Small intestine (tissue), 7 donors: Measurements from ENCODE around the gene TAF4B. TPM values are rescaled to one million over a fixed set of nuclear protein-coding genes. Genes with fewer than 3 reads are reported as not detected.
"Not testable (repeated sequence)": the region's sequence is repeated elsewhere in the genome, so short reads cannot be mapped to it uniquely, and the experiment has no call there.

ENCODE experiments used
- DNase-seq, 2 donors: peaks; one replicate each; pipeline versions ENCODE4 v3.0.0 to v3.0.0-alpha.2; 2013
- FAIRE-seq: peaks from 2 replicates; lab custom pipeline; 2012; peaks lifted over from hg19 to GRCh38; lab: Jason Lieb, UNC
- H3K27ac ChIP-seq, 3 donors: one replicate each; pipeline ENCODE4 v1.5.1; 2013; ENCODE audit warnings: low read length in 2 of 3, mild to moderate bottlenecking in 2 of 3, control low read depth in 1 of 3, inconsistent platforms in 1 of 3, low read depth in 1 of 3, moderate library complexity in 1 of 3
- H3K27me3 ChIP-seq, 3 donors: one replicate each; pipeline ENCODE4 v1.6.1; 2013; ENCODE audit warnings: low read length in 3 of 3, inconsistent platforms in 1 of 3; ENCODE audit not compliant: control insufficient read depth in 3 of 3, insufficient read depth in 3 of 3
- H3K36me3 ChIP-seq, 3 donors: one replicate each; pipeline ENCODE4 v1.6.1; 2013; ENCODE audit warnings: low read length in 3 of 3, inconsistent platforms in 1 of 3, low read depth in 1 of 3, mild to moderate bottlenecking in 1 of 3, moderate library complexity in 1 of 3; ENCODE audit not compliant: control insufficient read depth in 3 of 3, insufficient read depth in 2 of 3
- H3K4me1 ChIP-seq, 3 donors: one replicate each; pipeline ENCODE4 v1.6.1; 2013; ENCODE audit warnings: low read length in 2 of 3, inconsistent platforms in 1 of 3, low read depth in 1 of 3, mild to moderate bottlenecking in 1 of 3, moderate library complexity in 1 of 3; ENCODE audit not compliant: control insufficient read depth in 3 of 3, insufficient read depth in 2 of 3
- H3K4me3 ChIP-seq, 3 donors: one replicate each; pipeline ENCODE4 v1.5.1; 2013; ENCODE audit warnings: low read length in 3 of 3, control low read depth in 1 of 3, inconsistent platforms in 1 of 3, low read depth in 1 of 3, mild to moderate bottlenecking in 1 of 3, moderate library complexity in 1 of 3
- H3K9me3 ChIP-seq, 2 donors: one replicate each; pipeline ENCODE4 v1.6.1; 2013; ENCODE audit warnings: low read depth in 1 of 2, low read length in 1 of 2; ENCODE audit not compliant: control insufficient read depth in 2 of 2, insufficient read depth in 1 of 2
- WGBS, 3 donors: extraction: QIAGEN DNeasy Blood & Tissue Kit; methylation state at CpG; one replicate each; pipeline ENCODE4 v1.1.7; 2013; 5-methylcytosine and 5-hydroxymethylcytosine counted together
- polyA plus RNA-seq, 4 donors: library from polyadenylated mRNA; stranded (reverse) in 3 of 4; unstranded in 1 of 4; fragments of 200-250 nt in 3 of 4; fragments of 120-200 nt in 1 of 4; gene quantifications; one replicate each; pipeline versions ENCODE4 v1.2.1 to v1.2.3, GENCODE V29; 2013
- donor health status: healthy with polysubstance abuse.
- donor health status: control.
- donor health status: control.
- donor health status: Bipolar disorder and iron deficiency.
- donor health status: healthy.

Gene TAF4B
- polyA plus RNA-seq, 4 donors, result 0.22 to 3.4 (median 1.7) TPM

- no peaks in the 10 kb centered on the region for H3K4me1 ChIP-seq
- H3K4me3 ChIP-seq, result no peak overlapping the region
- FAIRE-seq (no peak), DNase-seq (no peak)
- H3K27me3 ChIP-seq, result no peaks in the 10 kb centered on the region
- H3K9me3 ChIP-seq, result no peaks in the 10 kb centered on the region
- no peak overlapping the region for H3K27ac ChIP-seq
- 69 to 88% (median 86%) methylated on average over 2 of the region's 2 CpGs for WGBS, 3 donors
- no peaks in the 10 kb centered on the region for H3K36me3 ChIP-seq
Observed at GRCh38 chr18:26434887-26435286, 208.6 kb downstream of the TAF4B start.

DNA sequence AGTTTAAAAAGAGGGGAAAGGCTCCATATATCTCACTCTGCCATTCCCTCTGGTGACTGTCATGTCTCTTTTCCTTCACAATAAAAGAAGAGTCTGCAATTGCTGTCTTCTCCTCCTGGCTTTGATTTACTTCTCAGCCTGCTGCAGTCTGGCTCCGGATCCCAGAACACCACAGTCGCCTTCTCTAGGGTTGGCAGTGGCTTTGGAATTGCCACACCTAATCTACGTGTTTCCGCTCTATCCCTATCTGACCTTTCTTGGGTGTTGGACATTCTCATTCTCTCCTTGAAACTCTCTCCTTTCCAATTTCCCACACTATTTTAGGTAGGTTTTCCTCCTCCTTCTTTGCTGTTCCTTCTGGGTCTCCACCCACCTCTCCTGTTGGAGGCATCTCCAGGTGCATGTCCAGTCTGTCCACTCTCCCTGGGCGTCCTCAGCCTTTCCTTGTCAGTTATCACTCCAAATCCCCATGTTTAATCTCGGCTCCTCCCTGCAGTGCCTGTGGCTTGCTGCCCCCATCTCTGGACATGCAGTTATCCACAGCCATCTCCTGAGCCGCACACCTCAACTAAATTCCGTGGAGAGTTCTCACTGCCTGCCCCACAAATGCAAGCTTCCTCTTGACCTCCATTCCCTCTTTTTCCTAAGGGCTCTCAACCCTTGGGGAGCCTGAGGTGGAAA is 209.3 kb downstream of the TAF4B start:
- H3K9me3 ChIP-seq, result no peaks in the 10 kb centered on the region
- no peak overlapping the region for H3K4me3 ChIP-seq
- WGBS, 3 donors, result 78 to 86% (median 83%) methylated on average over 8 of the region's 8 CpGs
- H3K4me1 ChIP-seq, result no peaks in the 10 kb centered on the region
- H3K36me3 ChIP-seq, result no peaks in the 10 kb centered on the region
- no peak for DNase-seq
- no peak overlapping the region for H3K27ac ChIP-seq
- no peak for FAIRE-seq
- H3K27me3 ChIP-seq, result no peaks in the 10 kb centered on the region

DNA sequence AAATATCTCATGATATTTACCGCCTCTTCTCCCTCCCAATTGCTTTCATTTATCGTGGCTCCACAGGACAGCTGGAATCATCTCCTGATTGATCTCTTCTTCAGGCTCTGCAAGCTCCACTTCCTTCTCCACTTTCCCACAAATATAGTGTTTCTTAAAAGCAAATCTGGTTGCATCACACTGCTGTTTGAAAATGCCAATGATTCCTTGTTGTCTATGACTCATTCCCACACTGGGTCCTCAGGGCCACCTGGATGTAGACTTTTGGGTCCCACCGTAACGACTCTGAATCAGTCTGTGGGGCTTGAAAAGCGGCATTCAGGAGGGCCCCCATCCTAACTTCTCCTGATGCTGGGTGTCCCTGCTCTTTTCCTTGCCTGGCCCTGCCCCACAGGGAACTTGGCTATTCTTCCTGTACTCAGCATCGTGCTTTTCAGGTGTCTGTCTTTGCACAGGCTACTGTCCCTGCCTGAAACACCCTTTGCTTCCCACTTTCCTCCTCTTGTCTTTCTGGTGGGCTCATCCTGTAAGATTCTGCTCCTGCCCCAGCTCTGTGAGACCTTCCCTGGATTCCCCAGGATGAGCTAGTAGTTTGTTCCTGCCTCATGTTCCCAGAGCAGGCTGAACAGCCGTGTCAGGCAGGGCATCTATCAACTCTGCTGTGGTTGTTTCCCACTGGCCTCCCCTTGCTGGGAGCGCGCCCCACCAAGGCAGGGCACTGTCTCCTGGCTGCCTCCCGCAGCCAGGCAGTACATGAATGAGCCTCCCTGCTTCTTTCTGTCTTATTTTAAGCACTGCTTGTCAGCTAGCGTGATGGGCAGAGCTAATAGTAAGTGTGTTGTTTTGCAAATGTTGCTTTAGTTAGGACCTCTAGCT is 210.2 kb downstream of the TAF4B start:
- Histone ChIP-seq H3K27me3 (no peaks in the 10 kb centered on the region), H3K9me3 (no peaks in the 10 kb centered on the region), H3K36me3 (no peaks in the 10 kb centered on the region), H3K4me3 (no peak overlapping the region), H3K4me1 (no peaks in the 10 kb centered on the region), H3K27ac (no peak overlapping the region)
- no peak for FAIRE-seq
- WGBS, 3 donors, result 80 to 84% (median 84%) methylated on average over 11 of the region's 11 CpGs
- no peak for DNase-seq

GRCh38 chr18:26437634-26438033 is 211.4 kb downstream of the TAF4B start:
- H3K27ac ChIP-seq, H3K27me3 ChIP-seq, H3K4me1 ChIP-seq, H3K9me3 ChIP-seq, H3K36me3 ChIP-seq, FAIRE-seq, H3K4me3 ChIP-seq, DNase-seq: not testable (repeated sequence)
- 82 to 95% (median 93%) methylated on average over 3 of the region's 3 CpGs for WGBS, 3 donors

GRCh38 chr18:26438980-26439379 is 212.7 kb downstream of the TAF4B start:
- Histone ChIP-seq H3K4me3 (no peak overlapping the region), H3K36me3 (no peaks in the 10 kb centered on the region), H3K27me3 (no peaks in the 10 kb centered on the region), H3K27ac (no peak overlapping the region), H3K4me1 (no peaks in the 10 kb centered on the region), H3K9me3 (no peaks in the 10 kb centered on the region)
- no peak for FAIRE-seq
- DNase-seq, result no peak
- WGBS, 3 donors, result 79 to 88% (median 81%) methylated on average over 5 of the region's 5 CpGs

- H3K9me3 ChIP-seq, result no peaks in the 10 kb centered on the region
- 78 to 89% (median 81%) methylated on average over 4 of the region's 4 CpGs for WGBS, 3 donors
- H3K4me3 ChIP-seq, result no peak overlapping the region
- H3K4me1 ChIP-seq, result no peaks in the 10 kb centered on the region
- no peaks in the 10 kb centered on the region for H3K27me3 ChIP-seq
- no peak overlapping the region for H3K27ac ChIP-seq
- FAIRE-seq (no peak), DNase-seq (no peak)
- no peaks in the 10 kb centered on the region for H3K36me3 ChIP-seq
Observed at GRCh38 chr18:26439537-26439936, 213.3 kb downstream of the TAF4B start.

DNA sequence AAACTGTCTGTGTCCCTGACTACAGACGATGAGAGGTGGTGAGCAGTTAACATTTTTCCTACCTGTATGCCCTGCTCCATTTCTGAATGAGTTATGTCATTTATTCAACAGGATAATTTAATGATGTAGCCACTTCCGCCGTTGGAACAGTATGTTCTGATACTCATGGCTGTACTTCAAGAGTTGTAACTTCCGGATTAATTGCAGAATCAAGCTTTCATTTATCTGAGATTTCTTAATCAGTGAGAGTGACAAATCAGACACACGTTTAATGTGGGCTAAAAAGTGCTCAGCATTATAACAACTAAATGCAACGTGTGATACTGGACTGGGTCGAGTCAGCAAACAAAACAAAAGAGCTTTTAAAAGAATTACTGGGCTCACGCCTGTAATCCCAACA is 214.4 kb downstream of the TAF4B start:
- no peak for FAIRE-seq
- WGBS, 3 donors, result 55 to 72% (median 56%) methylated on average over 8 of the region's 8 CpGs

More for the DNA sequence above, 214.4 kb downstream of the TAF4B start:
- Histone ChIP-seq H3K4me1 (no peaks in the 10 kb centered on the region), H3K27me3 (no peaks in the 10 kb centered on the region), H3K9me3 (peaks cover 0 to 1% of the 10 kb centered on the region in 2 donors), H3K27ac (no peak overlapping the region), H3K36me3 (no peaks in the 10 kb centered on the region), H3K4me3 (no peak overlapping the region)
- no peak for DNase-seq
